Measurements from ENCODE around the gene NEMP1.
"Not testable (repeated sequence)": the region's sequence is repeated elsewhere in the genome, so short reads cannot be mapped to it uniquely, and the experiment has no call there.

NEMP1 gene

DNA sequence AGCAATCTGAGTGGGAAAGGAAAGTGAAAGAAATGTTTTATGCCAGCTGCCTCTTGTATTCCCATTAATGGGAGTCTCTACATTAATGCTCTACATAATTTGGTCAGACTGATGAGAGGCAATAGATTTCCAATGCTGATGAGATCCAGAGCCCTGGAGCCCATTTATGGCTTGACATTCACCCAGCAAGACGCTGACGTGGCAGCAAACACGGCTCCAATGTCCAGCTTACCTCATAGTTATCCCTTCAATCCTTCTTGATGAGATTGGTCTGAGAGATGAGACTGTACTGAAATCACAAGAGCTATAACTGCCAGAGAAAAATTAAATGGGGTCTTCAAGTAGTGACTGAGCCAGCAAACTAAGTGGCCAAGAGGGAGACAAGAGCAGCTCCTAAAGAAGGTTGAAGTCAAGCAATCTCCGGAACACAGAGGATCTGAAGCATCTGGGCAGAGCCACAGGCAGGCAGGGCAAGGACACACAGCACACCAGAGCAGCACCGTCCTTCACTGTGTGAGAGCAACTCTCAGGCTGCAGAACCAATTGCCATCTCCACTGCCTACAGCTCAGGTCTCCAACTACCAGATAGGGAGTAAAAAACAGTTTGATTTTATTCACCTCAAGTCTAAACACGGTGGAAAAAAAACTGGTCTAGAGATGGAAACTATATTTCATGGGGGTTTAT, 21.4 kb downstream of the NEMP1 start:
- no peak for ATAC-seq
- Mint-ChIP-seq H3K9me3 (no peaks in the 10 kb centered on the region), H3K4me1 (peaks cover 11% of the 10 kb centered on the region), H3K4me3 (no peak overlapping the region), H3K27ac (peak overlapping the region; percentile 6 to 33), H3K27me3 (no peaks in the 10 kb centered on the region)
- no peak for DNase-seq

DNA sequence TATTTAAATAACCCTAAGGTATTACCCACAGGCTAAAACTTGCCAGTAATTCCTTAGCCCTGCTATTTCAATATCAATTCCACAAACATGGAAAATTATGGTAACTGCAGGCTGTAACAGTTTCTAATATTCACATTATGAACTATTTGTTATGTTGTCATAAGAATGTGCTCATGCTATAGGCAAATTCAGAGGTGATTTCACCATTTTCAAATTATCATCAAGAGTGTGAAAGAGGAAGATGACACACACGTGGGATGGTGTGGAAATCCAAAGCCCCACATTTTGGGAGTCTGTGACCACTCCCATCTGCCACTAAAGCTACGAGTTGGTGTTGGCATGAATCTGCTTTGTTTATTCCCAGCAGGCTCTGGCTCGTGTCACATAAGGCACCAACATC, 22.8 kb downstream of the NEMP1 start:
- peaks cover 14% of the 10 kb centered on the region for H3K4me1 Mint-ChIP-seq
- H3K27ac Mint-ChIP-seq: no peak overlapping the region
- H3K4me3 Mint-ChIP-seq: no peak overlapping the region
- ATAC-seq: no peak
- DNase-seq: no peak
- H3K9me3 Mint-ChIP-seq: no peaks in the 10 kb centered on the region
- no peaks in the 10 kb centered on the region for H3K27me3 Mint-ChIP-seq

DNA sequence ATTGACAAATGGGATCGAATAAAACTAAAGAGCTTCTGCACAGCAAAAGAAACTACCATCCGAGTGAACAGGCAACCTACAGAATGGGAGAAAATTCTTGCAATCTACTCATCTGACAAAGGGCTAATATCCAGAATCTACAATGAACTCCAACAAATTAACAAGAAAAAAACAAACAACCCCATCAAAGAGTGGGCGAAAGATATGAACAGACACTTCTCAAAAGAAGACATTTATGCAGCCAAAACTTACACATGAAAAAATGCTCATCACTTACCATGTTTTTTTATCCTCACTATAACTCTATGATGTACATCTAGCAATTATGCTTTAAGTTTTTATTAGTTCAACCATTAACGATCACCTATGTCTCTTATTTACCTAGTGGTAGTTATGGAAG, 24.7 kb downstream of the NEMP1 start:
- ATAC-seq, H3K27ac Mint-ChIP-seq, H3K9me3 Mint-ChIP-seq, H3K27me3 Mint-ChIP-seq, H3K4me3 Mint-ChIP-seq, DNase-seq: not testable (repeated sequence)
- peaks cover 18% of the 10 kb centered on the region for H3K4me1 Mint-ChIP-seq

DNA sequence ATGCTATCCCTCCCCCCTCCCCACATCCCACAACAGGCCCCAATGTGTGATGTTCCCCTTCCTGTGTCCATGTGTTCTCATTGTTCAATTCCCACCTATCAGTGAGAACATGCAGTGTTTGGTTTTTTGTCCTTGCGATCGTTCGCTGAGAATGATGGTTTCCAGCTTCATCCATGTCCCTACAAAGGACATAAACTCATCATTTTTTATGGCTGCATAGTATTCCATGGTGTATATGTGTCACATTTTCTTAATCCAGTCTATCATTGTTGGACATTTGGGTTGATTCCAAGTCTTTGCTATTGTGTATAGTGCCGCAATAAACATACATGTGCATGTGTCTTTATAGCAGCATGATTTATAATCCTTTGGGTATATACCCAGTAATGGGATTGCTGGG, 25.4 kb downstream of the NEMP1 start:
- not testable (repeated sequence) for DNase-seq, H3K27me3 Mint-ChIP-seq, ATAC-seq, H3K4me3 Mint-ChIP-seq, H3K27ac Mint-ChIP-seq, H3K9me3 Mint-ChIP-seq
- H3K4me1 Mint-ChIP-seq: peaks cover 25% of the 10 kb centered on the region

DNA sequence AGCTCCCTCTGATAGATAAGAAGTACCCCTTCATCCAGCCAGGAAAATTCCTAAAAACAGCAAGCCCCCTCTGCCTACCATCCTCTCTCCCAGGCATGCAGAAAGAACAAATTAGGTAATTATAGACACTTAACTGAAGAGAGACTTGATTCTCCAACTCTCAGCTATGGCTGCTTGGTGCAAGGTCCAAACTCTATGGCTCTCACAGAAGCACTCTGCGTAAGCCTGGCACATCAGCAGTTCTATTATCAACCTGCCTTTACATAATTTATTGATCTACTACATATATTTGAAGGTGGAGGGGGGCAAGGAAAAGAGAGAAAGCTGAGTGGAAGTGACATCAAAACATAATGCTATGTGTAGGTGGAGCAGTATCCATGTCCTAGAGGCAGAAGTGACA, 27.6 kb downstream of the NEMP1 start:
- Mint-ChIP-seq H3K9me3 (no peaks in the 10 kb centered on the region), H3K27me3 (no peaks in the 10 kb centered on the region), H3K27ac (peak overlapping the region in 1 of 2 donors; percentile 61), H3K4me3 (no peak overlapping the region), H3K4me1 (peaks cover 38% of the 10 kb centered on the region)
- ATAC-seq (no peak), DNase-seq (no peak)

DNA sequence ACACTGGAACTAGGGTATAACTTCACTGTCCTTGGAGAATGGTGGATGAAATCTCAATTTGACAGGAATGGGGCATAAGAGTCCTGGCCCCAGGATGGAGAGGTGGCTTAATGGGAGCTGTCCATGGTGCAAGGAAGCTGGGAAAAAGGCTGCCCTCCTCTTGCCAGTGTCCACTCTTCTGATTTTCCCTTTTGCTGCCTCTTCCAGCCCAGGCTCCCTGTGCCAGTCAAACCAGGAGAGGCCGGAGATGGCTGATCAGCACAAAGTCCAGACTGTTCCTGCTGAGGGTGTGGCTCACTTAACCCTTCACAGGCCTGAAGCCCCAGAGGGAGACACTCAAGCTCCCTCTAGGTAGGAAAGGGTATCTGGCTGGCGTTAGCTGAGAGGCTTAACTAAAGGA, 28.7 kb downstream of the NEMP1 start, which contains the start of gene MYO1A:
Gene MYO1A (minus strand): TSS at position 240 of the 400 bp plus-strand sequence. CDS start 1,806 bp downstream, outside the sequence.
- no peaks in the 10 kb centered on the region for H3K9me3 Mint-ChIP-seq
- no peaks in the 10 kb centered on the region for H3K27me3 Mint-ChIP-seq
- ATAC-seq: no peak
- peaks cover 48% of the 10 kb centered on the region for H3K4me1 Mint-ChIP-seq
- no peak within 1 kb of the TSS for H3K4me3 Mint-ChIP-seq
- no peak within 1 kb of the TSS for H3K27ac Mint-ChIP-seq
- DNase-seq: no peak

DNA sequence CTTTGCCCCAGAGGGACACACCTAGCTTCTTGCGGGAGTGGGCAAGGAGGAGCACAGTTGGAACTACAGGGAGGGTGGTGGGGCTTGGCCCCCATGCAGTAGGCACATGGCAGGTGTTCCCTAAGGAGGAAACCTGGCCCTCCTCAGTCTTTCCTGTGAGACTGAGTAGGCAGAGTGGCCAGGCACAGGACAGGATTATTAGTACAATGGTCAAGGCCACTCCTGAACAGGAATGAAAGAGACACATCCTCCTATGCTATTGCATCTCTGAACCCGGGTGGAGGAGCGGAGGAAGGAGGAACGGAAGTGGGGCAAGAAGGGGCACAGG, 29.5 kb downstream of the NEMP1 start:
- DNase-seq (no peak), ATAC-seq (no peak)
- Mint-ChIP-seq H3K27me3 (no peaks in the 10 kb centered on the region), H3K27ac (no peak overlapping the region), H3K4me3 (no peak overlapping the region), H3K4me1 (peaks cover 48% of the 10 kb centered on the region), H3K9me3 (no peaks in the 10 kb centered on the region)

DNA sequence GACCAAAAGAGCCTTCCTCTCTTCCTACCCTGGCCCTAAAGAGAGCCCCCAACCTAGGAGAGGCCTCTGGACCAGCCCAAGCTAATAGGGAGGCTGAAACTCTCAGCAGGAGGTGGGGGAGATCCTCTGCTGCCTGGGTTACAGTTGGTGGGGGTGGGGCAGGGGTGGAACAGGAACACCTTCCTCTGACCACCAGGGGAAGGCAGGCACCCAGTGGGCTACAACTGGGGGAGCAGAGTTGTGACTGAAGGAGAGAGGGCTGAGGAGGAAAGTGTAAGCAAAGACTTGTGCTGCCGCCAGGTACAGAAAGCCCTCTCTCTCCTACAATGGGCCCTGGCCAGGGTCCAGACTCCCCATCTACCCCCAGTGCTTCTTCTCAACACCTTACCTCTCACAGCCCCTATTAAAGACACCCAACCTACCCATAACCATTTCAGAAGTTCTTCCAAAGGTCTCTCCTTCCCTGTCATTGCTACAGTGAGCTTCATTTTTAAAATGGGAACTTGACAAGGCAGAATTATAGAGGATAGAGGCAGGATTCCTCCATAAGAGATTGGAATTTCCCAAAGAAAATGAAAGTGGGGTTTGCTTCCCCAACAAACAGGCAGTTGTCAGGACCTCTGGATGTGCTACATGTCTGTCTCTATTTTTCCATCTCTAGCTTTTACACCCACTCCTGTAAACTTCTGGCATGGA, 30.0 kb downstream of the NEMP1 start:
- ATAC-seq (peak; percentile 11), DNase-seq (no peak)
- Mint-ChIP-seq H3K4me3 (no peak overlapping the region), H3K4me1 (peaks cover 48% of the 10 kb centered on the region), H3K27ac (peak overlapping the region in 1 of 2 donors; percentile 31), H3K9me3 (no peaks in the 10 kb centered on the region), H3K27me3 (no peaks in the 10 kb centered on the region)

DNA sequence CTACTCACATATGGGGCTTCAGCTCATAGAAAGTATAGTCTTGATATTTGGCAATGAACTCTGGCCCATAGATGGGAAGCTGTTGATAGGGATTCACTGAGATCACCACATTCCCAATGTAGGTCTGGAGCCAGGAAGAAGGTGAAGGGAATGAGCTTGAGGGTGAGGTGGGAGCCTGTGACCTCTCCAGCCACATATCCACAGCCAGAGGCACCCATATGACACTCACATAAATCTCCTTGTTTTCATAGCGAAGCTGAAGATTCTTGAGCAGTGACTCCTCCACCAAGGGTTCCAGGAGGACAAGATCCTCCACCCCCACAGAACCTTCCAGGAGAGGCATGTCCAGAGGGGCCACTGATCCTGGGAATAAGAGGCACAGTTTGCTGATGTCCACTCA, 30.6 kb downstream of the NEMP1 start:
- Mint-ChIP-seq H3K27ac (peak overlapping the region; percentile 9 to 85), H3K9me3 (no peaks in the 10 kb centered on the region), H3K27me3 (no peaks in the 10 kb centered on the region), H3K4me3 (peak overlapping the region; percentile 56 to 64), H3K4me1 (peaks cover 48% of the 10 kb centered on the region)
- DNase-seq (no peak), ATAC-seq (no peak)

DNA sequence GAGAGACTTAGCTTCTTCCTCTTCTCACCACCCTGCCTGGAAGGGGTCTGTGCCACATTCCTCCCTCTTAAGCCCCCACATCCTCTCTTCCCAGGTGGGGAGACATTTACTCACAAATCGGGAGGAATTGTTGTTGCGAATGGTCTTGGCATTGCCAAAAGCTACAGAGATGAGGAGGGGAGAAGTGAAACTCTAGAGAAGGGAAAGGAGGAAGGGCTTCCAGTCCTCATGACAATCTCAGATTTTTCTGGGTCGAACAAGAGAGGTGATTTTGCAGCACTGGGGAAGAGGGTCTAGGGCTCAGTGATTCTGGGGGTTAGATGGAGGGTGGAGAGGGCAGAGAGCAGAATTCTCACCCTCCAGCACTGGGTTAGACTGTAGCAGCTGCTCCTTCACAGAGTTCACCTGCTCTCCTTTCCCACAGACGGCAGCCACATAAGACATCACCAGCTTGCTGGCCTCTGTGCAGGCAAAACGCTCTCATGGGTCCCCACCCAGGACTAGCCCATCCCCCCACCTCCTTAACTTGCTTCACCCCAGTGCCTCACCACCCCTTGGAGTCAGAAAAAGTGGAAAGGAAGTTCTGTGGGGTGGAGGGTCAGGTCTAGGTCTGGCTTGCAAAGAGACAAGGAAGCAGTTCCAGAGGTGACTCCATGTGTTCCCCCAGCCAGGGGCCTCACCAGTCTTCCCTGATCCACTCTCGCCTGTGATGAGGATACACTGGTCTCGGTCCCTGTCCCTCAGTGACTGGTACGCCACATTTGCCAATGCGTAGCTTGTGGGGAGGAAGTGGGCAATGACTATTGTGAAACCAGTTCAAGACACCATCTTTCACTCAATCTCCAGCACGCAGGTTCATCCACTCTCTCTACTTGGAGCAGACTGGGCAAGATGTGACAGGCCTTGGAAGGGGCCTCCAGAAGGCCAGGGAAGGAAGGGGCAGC, 31.4 kb downstream of the NEMP1 start:
- DNase-seq: peak; percentile 56 to 82
- Mint-ChIP-seq H3K27me3 (no peaks in the 10 kb centered on the region), H3K4me1 (peaks cover 48% of the 10 kb centered on the region), H3K9me3 (no peaks in the 10 kb centered on the region), H3K27ac (peak overlapping the region; percentile 75 to 85), H3K4me3 (peak overlapping the region; percentile 56 to 64)
- peak; percentile 96 for ATAC-seq

DNA sequence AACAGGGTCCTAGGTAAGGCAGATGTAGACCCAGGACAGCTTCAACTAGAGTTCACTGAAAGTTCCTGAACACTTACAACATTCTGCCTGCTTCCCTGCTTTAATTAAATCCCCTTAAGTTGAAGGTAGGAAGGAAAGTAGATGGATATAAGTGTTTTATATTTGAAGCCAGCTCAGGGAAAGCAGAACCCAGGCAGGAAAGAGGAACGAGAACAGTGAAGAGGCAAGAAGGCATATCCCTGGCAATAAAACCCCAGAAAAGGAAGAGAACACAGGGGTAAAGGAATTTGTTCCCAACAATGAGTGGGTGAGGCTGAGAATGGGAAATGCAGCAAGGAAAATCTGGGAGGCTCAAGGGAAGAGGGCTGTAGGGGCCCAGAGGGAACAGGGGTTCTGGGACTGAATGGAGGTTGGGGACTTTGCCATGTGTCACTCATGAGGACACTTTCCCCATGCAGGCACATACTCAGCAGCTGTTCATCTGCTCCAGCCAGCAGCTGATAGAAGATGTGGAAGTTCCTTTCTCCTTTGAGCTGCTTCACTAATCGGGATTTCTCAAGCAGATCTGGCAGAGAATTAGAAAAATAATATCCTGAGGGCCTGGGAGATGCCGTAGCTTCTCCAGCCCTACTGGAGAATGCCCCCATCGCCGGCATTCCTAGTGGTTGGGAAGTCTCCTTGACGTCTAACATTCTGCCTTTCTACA, 32.4 kb downstream of the NEMP1 start:
- ATAC-seq (no peak), DNase-seq (no peak)
- peak overlapping the region in 1 of 2 donors; percentile 9 for H3K27ac Mint-ChIP-seq
- no peaks in the 10 kb centered on the region for H3K27me3 Mint-ChIP-seq
- no peaks in the 10 kb centered on the region for H3K9me3 Mint-ChIP-seq
- peak overlapping the region in 1 of 2 donors; percentile 64 for H3K4me3 Mint-ChIP-seq
- peaks cover 46% of the 10 kb centered on the region for H3K4me1 Mint-ChIP-seq

DNA sequence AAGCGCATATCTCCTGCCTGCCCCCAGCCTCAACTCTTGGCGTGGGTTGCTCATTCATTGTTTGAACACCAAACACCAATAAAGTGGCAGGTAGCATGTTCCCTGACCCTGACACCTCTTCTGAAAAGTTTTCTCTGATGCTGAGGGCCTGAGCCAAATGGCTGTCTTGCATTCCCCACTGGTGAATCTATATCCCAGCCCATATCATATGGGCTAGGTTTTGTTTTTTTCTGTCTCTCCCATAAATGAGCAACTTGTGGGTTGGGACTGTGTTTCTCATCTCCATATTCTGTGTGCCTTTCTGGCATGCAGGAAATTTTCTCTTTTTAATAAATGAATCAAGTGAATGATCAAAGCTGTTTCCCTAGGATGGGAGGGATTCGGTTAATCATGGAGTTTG, 33.7 kb downstream of the NEMP1 start:
- no peaks in the 10 kb centered on the region for H3K27me3 Mint-ChIP-seq
- no peak overlapping the region for H3K4me3 Mint-ChIP-seq
- ATAC-seq (no peak), DNase-seq (no peak)
- no peak overlapping the region for H3K27ac Mint-ChIP-seq
- peaks cover 42% of the 10 kb centered on the region for H3K4me1 Mint-ChIP-seq
- no peaks in the 10 kb centered on the region for H3K9me3 Mint-ChIP-seq

DNA sequence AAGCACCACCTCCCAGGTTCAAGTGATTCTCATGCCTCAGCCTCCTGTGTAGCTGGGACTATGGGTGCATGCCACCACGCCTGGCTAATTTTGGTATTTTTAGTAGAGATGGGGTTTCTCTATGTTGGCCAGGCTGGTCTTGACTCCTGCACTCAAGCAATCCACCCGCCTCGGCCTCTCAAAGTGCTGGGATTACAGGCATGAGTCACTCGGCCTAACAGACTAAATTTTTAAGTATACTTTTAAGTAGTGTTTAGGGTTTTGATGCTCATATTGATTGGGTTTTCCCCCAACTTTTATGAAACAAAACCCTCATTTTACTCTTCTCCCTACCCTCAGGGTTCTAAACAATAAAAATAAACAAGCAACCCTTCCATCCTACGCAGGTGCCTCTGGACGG, 34.1 kb downstream of the NEMP1 start:
- no peak for ATAC-seq
- Mint-ChIP-seq H3K27me3 (no peaks in the 10 kb centered on the region), H3K9me3 (no peaks in the 10 kb centered on the region), H3K4me3 (no peak overlapping the region), H3K27ac (no peak overlapping the region), H3K4me1 (peaks cover 42% of the 10 kb centered on the region)
- no peak for DNase-seq

DNA sequence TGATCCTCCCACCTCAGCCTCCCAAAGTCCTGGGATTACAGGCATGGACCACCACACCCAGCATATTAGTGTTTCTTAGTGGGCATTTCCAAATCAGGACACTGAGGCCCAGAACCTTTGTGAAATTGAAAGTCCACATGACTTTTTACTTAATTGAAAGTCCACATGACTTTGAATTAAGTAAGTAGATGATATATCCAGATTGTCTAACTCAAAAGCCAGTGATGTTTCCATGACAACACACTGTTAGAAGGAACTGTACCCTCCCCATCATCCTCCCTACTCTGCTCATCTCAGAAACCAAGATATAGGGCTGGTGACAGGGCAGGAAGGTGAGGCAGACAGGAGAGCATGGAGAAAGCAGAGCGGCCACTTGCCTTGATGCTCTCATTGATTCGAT, 35.9 kb downstream of the NEMP1 start:
- H3K4me3 Mint-ChIP-seq: no peak overlapping the region
- no peak for ATAC-seq
- peaks cover 27% of the 10 kb centered on the region for H3K4me1 Mint-ChIP-seq
- no peak for DNase-seq
- H3K9me3 Mint-ChIP-seq: no peaks in the 10 kb centered on the region
- no peak overlapping the region for H3K27ac Mint-ChIP-seq
- H3K27me3 Mint-ChIP-seq: no peaks in the 10 kb centered on the region

DNA sequence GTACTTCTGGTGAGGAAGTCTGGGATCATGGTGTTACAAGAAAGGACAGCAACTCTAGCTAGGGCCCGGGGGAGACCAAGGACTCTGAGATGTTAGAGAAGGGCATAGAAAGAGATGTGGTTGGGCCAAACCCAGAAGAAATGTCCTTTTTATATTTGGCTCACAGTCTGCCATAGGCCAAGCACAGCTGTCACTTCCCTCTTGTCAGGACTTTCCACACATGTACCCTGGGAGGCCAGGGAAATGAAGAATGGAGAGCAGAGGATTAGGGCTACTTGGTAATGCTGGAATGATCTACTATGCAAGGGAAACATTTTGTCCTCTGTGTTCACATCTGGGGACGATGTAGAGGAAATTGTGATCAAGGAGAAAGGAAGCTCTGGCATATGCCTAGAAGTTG, 37.8 kb downstream of the NEMP1 start:
- no peaks in the 10 kb centered on the region for H3K27me3 Mint-ChIP-seq
- no peak overlapping the region for H3K4me3 Mint-ChIP-seq

More for the DNA sequence above, 37.8 kb downstream of the NEMP1 start:
- no peaks in the 10 kb centered on the region for H3K9me3 Mint-ChIP-seq
- H3K27ac Mint-ChIP-seq: no peak overlapping the region
- H3K4me1 Mint-ChIP-seq: peaks cover 7% of the 10 kb centered on the region
- ATAC-seq (no peak), DNase-seq (no peak)

Measured in stimulated activated naive CD8-positive, alpha-beta T cell treated with anti-CD3 and anti-CD28 coated beads, Interleukin-15, amount 100 ng/mL, for 72 hours (primary cell).